Hepatocyte (in vitro differentiated cells): Measurements from ENCODE around the gene HHLA2.

ENCODE experiments used
- EZH2 ChIP-seq: fragments of 200-600 bp; sonication (generic); IDR thresholded peaks from 2 replicates; pipeline ENCODE4 v1.6.1; 2016; ENCODE audit warnings: antibody characterized with exemption, mild to moderate bottlenecking, borderline replicate concordance
- EZH2phosphoT487 ChIP-seq: fragments of 200-600 bp; sonication (generic); IDR thresholded peaks from one replicate; pipeline ENCODE4 v1.6.1; 2018; ENCODE audit warnings: antibody characterized with exemption, mild to moderate bottlenecking, low read depth, moderate library complexity; ENCODE audit not compliant: unreplicated experiment, severe bottlenecking
- TF ChIP-seq, protein P1 (sequence below): fragments of 200-600 bp; sonication (generic); IDR thresholded peaks from 2 replicates; pipeline ENCODE4 v1.5.1; 2016; ENCODE audit warnings: antibody characterized with exemption, mild to moderate bottlenecking; ENCODE audit not compliant: poor library complexity

DNA sequence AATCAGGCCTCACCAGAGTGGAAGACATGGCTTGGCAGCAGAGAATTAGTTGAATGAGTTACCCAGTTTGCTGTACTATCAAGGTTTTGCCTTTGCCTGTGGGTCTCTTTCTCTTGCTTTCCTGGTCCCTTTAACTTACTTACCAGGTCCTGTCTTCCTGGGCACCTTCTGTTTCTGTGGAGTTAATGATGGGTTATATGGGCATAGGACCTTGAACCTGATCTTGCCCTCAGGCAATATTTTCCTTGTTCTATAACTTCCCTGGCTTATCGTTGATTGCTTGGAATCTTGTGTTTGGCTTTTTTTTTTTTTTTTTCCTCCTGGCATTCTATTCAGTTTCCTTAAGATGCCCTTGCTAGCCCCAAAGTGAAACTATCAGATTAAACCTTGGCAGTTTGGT lies 106.8 kb downstream of the HHLA2 start:
- TF ChIP-seq, protein P1, sequence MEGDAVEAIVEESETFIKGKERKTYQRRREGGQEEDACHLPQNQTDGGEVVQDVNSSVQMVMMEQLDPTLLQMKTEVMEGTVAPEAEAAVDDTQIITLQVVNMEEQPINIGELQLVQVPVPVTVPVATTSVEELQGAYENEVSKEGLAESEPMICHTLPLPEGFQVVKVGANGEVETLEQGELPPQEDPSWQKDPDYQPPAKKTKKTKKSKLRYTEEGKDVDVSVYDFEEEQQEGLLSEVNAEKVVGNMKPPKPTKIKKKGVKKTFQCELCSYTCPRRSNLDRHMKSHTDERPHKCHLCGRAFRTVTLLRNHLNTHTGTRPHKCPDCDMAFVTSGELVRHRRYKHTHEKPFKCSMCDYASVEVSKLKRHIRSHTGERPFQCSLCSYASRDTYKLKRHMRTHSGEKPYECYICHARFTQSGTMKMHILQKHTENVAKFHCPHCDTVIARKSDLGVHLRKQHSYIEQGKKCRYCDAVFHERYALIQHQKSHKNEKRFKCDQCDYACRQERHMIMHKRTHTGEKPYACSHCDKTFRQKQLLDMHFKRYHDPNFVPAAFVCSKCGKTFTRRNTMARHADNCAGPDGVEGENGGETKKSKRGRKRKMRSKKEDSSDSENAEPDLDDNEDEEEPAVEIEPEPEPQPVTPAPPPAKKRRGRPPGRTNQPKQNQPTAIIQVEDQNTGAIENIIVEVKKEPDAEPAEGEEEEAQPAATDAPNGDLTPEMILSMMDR, result no peak
- no peak for TF ChIP-seq EZH2phosphoT487
- no peak for TF ChIP-seq EZH2
